GM21529 (cell line): ENCODE results near the gene LRCH1.
"Not testable (repeated sequence)": the region's sequence is repeated elsewhere in the genome, so short reads cannot be mapped to it uniquely, and the experiment has no call there.

Source experiments
- ATAC-seq: cut with Tn5 transposase; IDR thresholded peaks from one replicate; pipeline ENCODE4 v1.9.1; 2021; ENCODE audit not compliant: unreplicated experiment

The LRCH1 gene

DNA sequence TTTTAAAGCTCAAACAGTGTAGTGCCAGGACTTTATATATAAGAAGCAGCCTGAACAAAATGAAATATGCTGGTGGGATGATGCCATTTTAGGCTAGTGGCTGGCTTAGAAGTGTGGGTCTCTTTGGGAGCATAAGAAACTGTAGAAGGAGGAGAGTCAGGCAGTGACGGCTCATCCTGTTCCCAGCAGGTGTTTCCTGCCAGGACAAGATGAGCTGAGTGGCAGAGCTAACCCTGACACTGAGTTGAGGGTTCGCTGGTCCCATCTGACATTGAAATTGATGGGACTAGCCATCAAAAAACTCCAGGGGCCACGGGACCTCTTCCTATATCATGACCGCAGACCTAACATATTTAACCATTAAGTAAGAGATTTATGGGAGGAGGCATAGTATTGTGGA lies 192.7 kb downstream of the LRCH1 start:
- no peak for ATAC-seq

DNA sequence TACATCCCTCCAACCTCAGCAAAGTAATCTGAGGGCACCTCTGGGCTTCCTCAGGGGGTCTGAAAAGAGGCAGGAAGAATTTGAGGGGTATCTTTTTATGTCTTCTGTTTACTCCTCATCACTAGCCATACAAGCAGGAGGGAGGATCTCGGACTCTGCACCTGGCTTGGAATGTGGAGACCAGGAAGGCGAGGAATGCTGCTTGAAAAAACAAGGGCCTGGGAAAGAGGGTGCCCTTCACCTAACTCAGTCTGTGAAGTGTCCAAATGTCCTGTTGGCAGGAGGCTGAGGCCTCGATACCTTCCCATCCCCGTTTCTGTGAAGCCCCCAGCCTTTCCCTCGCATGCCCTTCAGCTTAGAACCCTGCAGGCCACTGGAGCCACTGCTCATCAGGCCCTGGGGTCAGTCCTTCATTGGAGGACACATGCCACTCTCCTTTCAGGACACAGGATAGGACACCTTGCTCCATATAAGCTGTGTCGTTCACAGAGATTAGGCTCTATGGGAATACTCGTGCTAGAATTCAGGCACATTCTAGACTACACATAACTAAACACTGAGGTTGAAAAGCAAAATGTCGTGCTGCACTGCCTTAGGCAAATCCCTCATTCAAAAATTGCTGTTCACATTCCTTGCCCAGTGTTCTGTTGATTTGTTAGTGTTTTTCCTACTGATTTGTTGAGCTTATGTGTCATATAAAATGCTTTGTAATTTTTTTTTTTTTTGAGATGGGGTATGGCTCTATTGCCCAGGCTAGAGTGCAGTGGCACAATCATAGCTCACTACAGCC lies 194.3 kb downstream of the LRCH1 start:
- ATAC-seq: no peak

GRCh38 chr13:46748300-46748699 lies 195.3 kb downstream of the LRCH1 start:
- ATAC-seq: no peak

GRCh38 chr13:46749951-46750350 lies 197.0 kb downstream of the LRCH1 start:
- ATAC-seq: no peak

DNA sequence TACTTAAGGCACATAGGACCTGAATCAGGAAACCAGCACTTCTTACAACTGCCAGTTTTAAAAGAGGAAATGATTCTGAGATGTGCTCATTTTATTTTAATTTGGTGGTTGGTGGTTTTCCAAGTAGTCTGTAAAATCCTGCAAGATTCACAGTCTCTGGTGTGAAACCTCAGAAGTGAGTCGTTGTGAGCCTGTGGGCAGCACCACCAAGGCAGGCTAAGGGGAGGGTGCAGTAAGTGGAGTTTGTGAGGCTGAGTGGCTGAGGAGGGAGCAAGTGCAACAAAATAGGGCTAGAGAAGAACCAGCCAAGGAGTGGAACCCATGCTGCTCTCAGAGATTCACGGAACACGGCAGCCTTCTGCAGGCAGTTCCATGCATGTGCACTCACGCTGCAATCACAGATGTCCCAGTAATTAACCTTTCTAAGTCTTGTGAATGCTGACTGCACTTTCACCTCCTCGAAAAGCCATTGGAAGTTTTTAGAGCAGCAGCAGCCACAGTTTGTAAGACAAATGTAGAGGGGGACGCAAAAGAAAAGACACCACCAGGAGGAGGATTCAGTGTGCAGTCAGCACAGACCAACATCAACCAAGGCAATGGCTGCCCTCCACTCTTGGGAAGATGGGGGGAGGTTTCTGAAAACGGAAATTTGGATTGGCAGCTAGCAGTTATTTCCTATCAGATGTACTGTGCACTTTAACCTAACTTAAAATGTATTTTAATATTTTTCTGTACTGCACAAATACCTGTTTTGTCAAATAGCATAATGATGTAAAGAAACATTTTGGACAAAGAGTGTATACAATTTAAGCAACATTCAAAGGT lies 199.1 kb downstream of the LRCH1 start:
- peak; percentile 82 for ATAC-seq

DNA sequence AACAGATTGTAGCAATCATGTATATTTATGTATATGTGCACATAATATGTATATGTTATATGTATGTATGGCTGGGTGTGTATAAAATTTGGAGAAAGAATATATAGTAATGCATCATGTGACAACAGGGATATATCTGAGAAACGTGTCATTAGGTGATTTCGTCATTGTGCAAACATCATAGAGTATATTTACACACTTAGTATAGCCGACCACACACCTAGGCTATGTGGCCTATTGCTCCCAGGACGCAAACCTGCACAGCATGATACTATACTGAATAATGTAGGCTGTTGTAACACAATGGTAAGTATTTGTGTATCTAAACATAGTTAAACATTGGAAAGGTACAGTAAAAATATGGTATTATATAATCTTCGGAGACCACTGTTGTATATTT lies 200.2 kb downstream of the LRCH1 start:
- ATAC-seq: no peak

DNA sequence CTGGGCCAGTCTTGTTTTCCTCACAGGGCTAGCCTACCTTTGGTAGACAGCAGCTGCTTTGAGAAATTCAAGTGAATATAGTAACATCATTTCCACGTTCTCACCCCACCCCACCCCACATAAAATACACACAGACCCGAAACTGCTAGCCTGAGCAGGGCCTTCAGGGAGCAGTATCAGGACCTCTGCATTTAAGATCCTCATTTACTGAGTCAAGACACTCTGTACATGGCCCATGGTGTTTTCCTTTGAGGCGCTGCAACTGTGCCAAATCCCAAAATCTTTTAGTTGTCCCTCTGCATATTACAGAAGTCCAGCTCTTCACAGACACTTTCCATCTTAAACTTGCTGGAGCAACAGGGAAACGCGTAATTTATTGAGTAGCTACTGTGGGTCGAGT lies 200.9 kb downstream of the LRCH1 start:
- ATAC-seq: no peak

DNA sequence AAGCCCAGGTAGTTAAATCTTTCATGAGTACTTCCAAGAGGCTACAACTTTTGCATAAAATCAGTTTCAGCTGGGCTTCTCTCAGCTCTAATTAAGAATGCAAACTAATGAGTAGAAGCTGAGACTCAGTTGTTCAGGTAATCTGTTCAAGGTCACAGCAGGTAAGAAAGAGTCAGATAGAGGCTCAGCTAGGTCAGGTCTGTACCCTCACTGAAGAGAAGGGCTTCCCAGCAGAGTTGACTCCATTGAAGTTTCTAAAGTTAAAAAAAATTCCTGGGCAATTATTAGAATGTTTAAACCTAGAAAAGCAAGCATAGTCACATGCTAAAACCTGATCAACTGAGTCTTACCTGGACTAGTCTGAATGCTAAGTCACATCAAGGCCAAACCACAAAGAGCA lies 201.8 kb downstream of the LRCH1 start:
- ATAC-seq: no peak

- ATAC-seq: not testable (repeated sequence)
Observed at GRCh38 chr13:46755508-46755907, 202.5 kb downstream of the LRCH1 start.

DNA sequence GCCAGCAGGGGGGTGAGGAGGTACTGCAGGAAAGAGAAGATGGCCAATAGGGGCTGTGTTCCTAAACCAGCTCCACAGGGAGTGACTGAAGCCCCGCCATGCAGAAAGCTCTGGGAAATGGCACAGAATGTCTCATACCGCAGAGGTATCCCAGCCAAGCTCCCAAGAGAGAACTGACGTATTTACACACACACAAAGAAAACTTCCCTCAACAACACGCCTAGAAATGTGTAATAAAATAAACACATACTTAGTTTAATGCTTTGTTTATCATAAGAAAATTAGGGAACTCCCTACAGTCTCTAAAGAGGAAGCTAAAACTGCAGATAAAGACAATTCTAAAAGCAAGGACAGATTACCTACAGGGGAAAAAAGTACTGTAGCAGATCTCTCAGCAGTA lies 204.0 kb downstream of the LRCH1 start:
- no peak for ATAC-seq

DNA sequence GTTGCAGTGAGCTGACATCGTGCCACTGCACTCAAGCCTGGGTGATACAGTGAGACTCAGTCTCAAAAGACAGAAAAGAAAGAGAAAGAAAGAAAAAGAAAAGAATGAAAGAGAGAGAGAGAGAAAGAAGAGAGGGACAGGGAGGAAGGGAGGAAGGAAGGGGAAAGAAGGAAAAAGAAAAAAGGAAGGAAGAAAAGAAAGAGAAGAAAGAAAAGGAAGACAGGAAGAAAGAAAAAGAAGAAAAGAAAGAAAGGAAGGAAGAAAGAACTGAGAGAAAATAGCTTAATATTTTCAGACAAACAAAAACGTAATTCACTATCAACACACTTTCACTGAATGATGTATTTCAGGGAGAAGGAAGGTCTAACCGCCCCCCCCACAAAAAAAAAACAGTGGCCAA lies 204.7 kb downstream of the LRCH1 start:
- no peak for ATAC-seq

GRCh38 chr13:46759846-46760245 lies 206.9 kb downstream of the LRCH1 start:
- no peak for ATAC-seq

- no peak for ATAC-seq
Observed at GRCh38 chr13:46761174-46761573, 208.2 kb downstream of the LRCH1 start.

DNA sequence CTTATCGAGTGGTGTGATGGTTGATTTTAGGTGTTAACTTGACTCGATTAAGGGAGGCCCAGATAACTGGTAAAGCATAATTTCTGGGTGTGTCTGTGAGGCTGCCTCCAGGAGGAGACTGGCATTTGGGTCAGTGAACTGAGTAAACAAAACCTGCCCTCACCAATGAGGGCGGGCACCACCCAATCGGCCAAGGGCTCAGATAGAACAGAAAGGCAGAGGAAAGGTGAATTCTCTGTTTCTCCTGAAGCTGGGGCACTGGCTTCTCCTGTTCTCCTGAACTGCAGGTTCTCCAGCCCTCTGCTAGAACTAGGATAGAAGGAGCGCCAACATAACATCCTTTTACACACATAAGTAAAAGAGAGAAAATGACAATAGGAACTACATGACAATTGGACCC lies 208.9 kb downstream of the LRCH1 start:
- no peak for ATAC-seq

GRCh38 chr13:46769925-46770324 lies 217.0 kb downstream of the LRCH1 start:
- not testable (repeated sequence) for ATAC-seq

GRCh38 chr13:46771693-46772092 lies 218.7 kb downstream of the LRCH1 start:
- ATAC-seq: no peak

DNA sequence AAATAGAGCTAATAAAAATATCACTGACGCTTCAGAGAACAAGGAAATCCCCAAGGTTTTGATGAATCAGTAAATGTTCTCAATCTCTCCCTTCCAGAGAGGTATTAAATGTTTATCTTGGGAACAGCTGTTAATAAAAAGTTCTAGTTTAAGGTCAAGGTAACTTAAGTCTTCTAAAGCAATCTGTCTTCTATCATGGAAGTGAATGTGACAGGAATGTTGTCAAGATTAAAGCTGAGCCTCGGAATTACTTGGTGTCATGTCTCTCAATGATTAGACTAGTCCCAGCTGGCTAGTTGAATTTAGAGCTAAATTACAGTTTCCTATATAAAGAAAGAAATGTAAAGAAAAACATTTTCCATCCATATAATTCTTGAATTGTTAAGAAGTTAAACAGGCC lies 220.6 kb downstream of the LRCH1 start:
- no peak for ATAC-seq

DNA sequence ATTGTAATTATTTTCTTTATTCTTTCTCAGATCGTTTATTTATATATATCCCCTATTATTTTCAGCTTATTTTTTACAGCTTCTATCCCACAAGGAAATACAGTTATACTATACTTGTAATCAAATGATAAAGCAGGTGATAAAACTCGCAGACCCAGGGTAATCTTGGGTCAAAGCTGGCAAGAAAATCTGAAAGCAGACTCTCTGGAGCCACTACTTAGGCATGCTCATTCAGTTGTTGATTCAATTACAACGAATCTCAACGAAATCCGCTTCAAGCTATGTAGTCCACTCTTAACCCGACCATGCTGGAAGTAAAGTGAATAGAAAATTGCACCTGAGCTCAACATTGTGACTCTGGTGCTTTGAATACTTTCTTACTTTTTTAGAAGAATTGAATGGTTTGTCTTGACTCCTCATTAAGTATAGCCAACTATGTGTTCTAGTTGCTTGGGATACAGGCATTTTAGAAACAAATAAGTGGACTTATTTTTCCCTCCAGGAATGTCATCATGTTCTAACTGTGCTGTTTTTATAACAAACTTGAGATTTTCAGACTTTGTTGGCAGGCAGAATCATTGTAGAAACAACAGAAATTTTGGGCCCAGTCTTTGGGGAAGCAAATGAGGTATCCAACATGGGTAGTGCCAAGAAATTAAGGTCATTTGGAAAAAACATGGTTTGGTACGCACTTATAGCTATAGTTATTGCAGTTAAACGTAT lies 222.6 kb downstream of the LRCH1 start:
- ATAC-seq: no peak

- ATAC-seq: no peak
Observed at GRCh38 chr13:46778095-46778494, 225.1 kb downstream of the LRCH1 start.

DNA sequence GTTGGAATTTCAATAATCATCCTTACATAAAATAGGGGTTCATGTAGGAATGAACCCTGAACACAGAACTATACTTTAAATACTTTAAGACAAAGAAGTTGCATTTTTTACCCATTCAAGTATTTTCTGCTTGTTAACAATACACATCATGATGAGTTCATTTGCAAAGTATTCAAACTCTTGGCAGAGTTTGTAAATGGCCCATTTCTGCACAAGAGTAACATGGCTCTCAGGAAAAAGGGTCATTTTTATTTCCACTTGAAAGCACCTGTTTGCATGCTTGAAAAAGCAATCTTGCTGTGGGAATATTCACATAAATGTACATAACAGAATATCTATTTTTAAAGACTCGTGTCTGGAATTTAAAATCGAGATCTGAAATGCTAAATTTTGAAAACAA lies 225.9 kb downstream of the LRCH1 start:
- no peak for ATAC-seq

- ATAC-seq: no peak
Observed at GRCh38 chr13:46782066-46782465, 229.1 kb downstream of the LRCH1 start.

DNA sequence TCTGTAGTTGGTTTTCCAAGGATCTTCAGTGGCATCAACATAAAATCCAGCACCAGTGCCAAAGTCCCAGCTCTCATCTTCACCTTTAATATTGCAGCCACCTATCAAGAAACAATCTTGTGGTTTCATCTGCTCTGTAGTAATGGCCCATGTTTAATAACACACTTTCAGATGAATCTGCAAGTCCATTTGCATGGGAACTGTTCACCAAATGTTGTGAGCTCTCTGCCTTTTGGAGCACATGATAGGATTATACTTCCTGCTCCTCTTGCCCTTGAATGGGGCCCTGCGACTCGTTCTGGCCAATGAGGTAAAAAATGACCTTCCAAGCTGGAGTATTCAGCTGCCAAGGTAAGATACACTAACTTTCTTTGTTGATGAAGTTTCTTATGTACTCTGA lies 229.7 kb downstream of the LRCH1 start:
- ATAC-seq: no peak
